GM23248 (cell line): ENCODE data around the gene TRAF6. TPM values are rescaled to one million over a fixed set of nuclear protein-coding genes. Genes with fewer than 3 reads are reported as not detected.
A peak's percentile ranks its signal among the peaks of the same experiment; 100 is the strongest.
"Not testable (repeated sequence)": the region's sequence is repeated elsewhere in the genome, so short reads cannot be mapped to it uniquely, and the experiment has no call there.

Experiments used
- DNase-seq: peaks from one replicate; pipeline ENCODE4 v3.0.0-alpha.2; 2015
- H2AFZ ChIP-seq: fragments of 200-600 bp; sonication (generic); 2 replicates; pipeline ENCODE4 v1.6.1; 2016; ENCODE audit warnings: antibody characterized with exemption
- H3F3A ChIP-seq: fragments of 200-600 bp; sonication (generic); 2 replicates; pipeline ENCODE4 v1.6.1; 2016; ENCODE audit warnings: mild to moderate bottlenecking, antibody characterized with exemption, mixed run types; ENCODE audit not compliant: insufficient read depth
- H3K27ac ChIP-seq: fragments of 200-600 bp; sonication (generic); 2 replicates; pipeline ENCODE4 v1.5.1; 2016; ENCODE audit warnings: mild to moderate bottlenecking
- H3K27me3 ChIP-seq: fragments of 200-600 bp; sonication (generic); replicated peaks from 2 replicates; pipeline ENCODE4 v1.6.1; 2016; ENCODE audit warnings: mild to moderate bottlenecking; ENCODE audit not compliant: insufficient read depth
- H3K36me3 ChIP-seq: fragments of 200-600 bp; sonication (generic); 2 replicates; pipeline ENCODE4 v1.6.1; 2016; ENCODE audit warnings: low read depth, mild to moderate bottlenecking
- H3K4me1 ChIP-seq: fragments of 200-600 bp; sonication (generic); 2 replicates; pipeline ENCODE4 v1.6.1; 2016; ENCODE audit warnings: mild to moderate bottlenecking; ENCODE audit not compliant: insufficient read depth
- H3K4me2 ChIP-seq: fragments of 200-600 bp; sonication (generic); one replicate; pipeline ENCODE4 v1.6.1; 2016; ENCODE audit warnings: mild to moderate bottlenecking; ENCODE audit not compliant: unreplicated experiment
- H3K4me3 ChIP-seq: fragments of 200-600 bp; sonication (generic); 2 replicates; pipeline ENCODE4 v1.5.1; 2016; ENCODE audit warnings: mild to moderate bottlenecking
- H3K79me2 ChIP-seq: fragments of 200-600 bp; sonication (generic); 2 replicates; pipeline ENCODE4 v1.6.1; 2016; ENCODE audit warnings: mild to moderate bottlenecking; ENCODE audit not compliant: insufficient read depth
- H3K9ac ChIP-seq: fragments of 200-600 bp; sonication (generic); 2 replicates; pipeline ENCODE4 v1.6.1; 2016; ENCODE audit warnings: mild to moderate bottlenecking
- H3K9me2 ChIP-seq: fragments of 200-600 bp; sonication (generic); 2 replicates; pipeline ENCODE4 v1.6.1; 2016; ENCODE audit warnings: mixed run types, mild to moderate bottlenecking, moderate library complexity; ENCODE audit not compliant: insufficient read depth
- H3K9me3 ChIP-seq: fragments of 200-600 bp; sonication (generic); one replicate; pipeline ENCODE4 v1.6.1; 2017; ENCODE audit warnings: low read depth
- H4K20me1 ChIP-seq: fragments of 200-600 bp; sonication (generic); 2 replicates; pipeline ENCODE4 v1.6.0; 2016; ENCODE audit not compliant: insufficient read depth
- EZH2 ChIP-seq: fragments of 200-600 bp; sonication (generic); IDR thresholded peaks from 2 replicates; pipeline ENCODE4 v1.6.1; 2018; ENCODE audit warnings: antibody characterized with exemption, mild to moderate bottlenecking; ENCODE audit not compliant: insufficient read depth, poor library complexity, severe bottlenecking
- EZH2phosphoT487 ChIP-seq: fragments of 200-600 bp; sonication (generic); IDR thresholded peaks from 2 replicates; pipeline ENCODE4 v1.6.1; 2018; ENCODE audit warnings: antibody characterized with exemption, moderate library complexity, mild to moderate bottlenecking, low read depth; ENCODE audit not compliant: insufficient read depth
- WGBS, 2 experiments: methylation state at CpG; one replicate each; pipeline ENCODE4 v1.1.6; 2015 to 2017; ENCODE audit warnings: low lambda C conversion rate in 2 of 2, low coverage in 1 of 2; ENCODE audit errors: missing lambda C conversion rate in 2 of 2; 5-methylcytosine and 5-hydroxymethylcytosine counted together
- in situ Hi-C: fragments of 300-500 bp; cut with MboI; formaldehyde crosslinking; loops from 2 replicates; pipeline ENCODE4 v1.15.0; 2020
- polyA plus RNA-seq: library from polyadenylated mRNA; unstranded; fragments of >200 nt; fragmentation: Nextera tagmentation; extraction: Ambion mirVana; gene quantifications from 2 replicates; pipeline ENCODE4 v1.2.1, GENCODE V29; 2016
- total RNA-seq: library from RNA; depleted of rRNA; stranded (reverse); fragments of >200 nt; shearing (Covaris generic); gene quantifications from 2 replicates; pipeline ENCODE4 v1.2.3, GENCODE V29; 2014

The TRAF6 gene
- total and polyA plus RNA-seq, 2 experiments from 2014 or later = 7.2 to 7.9 TPM

DNA sequence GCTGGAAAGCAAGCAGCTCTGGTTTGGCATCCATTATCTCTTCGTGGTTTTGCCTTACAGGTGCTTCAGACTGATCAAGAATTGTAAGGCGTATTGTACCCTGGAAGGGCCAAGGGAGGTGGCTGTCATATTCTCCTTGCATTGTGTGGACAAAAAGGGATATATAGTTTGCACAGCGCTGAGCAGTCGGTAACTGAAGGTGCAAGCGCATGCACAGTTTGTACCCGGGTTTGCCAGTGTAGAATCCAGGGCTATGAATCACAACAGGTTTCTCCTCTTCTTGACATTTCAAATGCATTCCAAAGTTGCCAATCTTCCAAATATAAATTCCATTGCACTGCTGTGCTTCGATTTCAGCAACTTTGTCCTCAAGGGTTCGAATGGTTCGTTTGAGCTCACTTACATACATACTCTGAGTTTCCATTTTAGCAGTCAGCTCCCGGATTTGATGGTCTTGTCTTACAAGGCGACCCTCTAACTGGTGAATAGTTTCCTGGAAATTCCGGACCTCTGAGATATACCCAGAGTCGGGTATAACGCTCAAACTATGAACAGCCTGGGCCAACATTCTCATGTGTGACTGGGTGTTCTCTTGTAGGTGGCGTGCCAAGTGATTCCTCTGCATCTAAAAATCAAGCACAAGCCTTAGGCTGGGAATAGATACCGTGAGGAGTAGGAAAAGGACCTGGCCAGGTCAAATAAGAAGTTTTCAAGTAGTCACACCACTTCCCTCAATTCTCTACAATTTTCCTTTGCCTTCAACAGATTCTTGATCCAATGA, 19.9 kb downstream of the TRAF6 start:
- Histone ChIP-seq H3K79me2 (peaks cover 23% of the 10 kb centered on the region), H3K36me3 (peaks cover 45% of the 10 kb centered on the region), H3F3A (peaks cover 12% of the 10 kb centered on the region), H3K4me3 (no peak overlapping the region), H3K27ac (no peak overlapping the region), H2AFZ (no peak overlapping the region), H4K20me1 (no peaks in the 10 kb centered on the region), H3K27me3 (no peaks in the 10 kb centered on the region), H3K9me3 (no peaks in the 10 kb centered on the region), H3K9ac (no peak overlapping the region), H3K4me1 (peaks cover 10% of the 10 kb centered on the region), H3K9me2 (no peaks in the 10 kb centered on the region), H3K4me2 (no peak overlapping the region)
- TF ChIP-seq EZH2 (no peak), EZH2phosphoT487 (no peak)
- DNase-seq = no peak
- in situ Hi-C loops = loop anchor here (25.0 kb wide), 1 partner anchor 978 kb away; no protein-coding TSS in a partner anchor
- 85 to 88% methylated on average over 16 of the region's 16 CpGs for WGBS, 2 experiments

DNA sequence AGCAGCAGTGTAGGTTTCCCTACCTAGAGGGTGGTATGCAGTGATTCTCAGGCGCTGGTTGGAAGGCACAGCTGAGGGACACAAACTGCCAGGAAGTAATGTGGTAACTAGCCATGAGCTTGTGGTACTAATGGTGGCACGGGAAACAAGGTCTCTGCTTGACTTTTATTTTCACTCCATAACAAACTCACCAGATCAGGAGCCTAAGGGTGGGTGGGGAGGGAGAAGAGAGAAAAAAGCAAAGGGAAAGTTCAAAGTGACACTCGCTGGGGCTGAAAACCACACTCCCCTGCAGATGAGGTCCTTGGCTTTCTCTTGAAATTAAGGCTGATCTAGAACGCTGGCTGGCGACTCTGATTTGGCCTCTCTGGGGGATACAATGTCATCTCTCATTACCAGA, 22.0 kb downstream of the TRAF6 start:
- no peaks in the 10 kb centered on the region for H4K20me1 ChIP-seq
- H3K4me1 ChIP-seq = peaks cover 10% of the 10 kb centered on the region
- no peaks in the 10 kb centered on the region for H3K9me3 ChIP-seq
- H3K27me3 ChIP-seq = no peaks in the 10 kb centered on the region
- peaks cover 51% of the 10 kb centered on the region for H3K36me3 ChIP-seq
- H3K9ac ChIP-seq = no peak overlapping the region
- no peaks in the 10 kb centered on the region for H3K9me2 ChIP-seq
- H3K4me2 ChIP-seq = peak overlapping the region; percentile 16
- no peak for DNase-seq
- no peak overlapping the region for H3K27ac ChIP-seq
- 87 to 89% methylated on average over 4 to 5 of the region's 5 CpGs for WGBS, 2 experiments
- no peak overlapping the region for H3K4me3 ChIP-seq
- peaks cover 23% of the 10 kb centered on the region for H3K79me2 ChIP-seq
- in situ Hi-C loops = loop anchor here (25.0 kb wide), 1 partner anchor 976 kb away; no protein-coding TSS in a partner anchor
- TF ChIP-seq EZH2 = no peak
- no peak for TF ChIP-seq EZH2phosphoT487
- H3F3A ChIP-seq = peaks cover under 1% of the 10 kb centered on the region; the same call in 1 of the 2 replicates
- H2AFZ ChIP-seq = no peak overlapping the region

DNA sequence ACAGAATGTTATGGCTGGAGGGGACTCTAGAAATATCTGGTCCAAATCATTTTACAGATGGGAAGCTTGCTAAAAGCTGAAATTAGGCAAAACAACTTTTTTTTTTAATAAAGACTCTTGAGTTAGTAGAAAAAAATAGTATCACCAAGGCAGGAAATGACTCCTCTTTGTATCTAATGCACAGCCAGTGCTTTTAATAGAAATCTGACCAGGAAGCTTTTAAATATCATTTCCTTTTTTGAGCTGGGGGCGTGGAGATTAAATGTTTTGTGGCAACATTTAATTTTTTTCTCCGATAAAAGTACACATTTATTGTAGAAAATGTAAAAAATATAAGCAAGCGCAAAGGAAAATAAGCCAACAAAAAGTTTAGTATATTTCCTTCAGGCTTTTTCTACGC, 22.5 kb downstream of the TRAF6 start:
- 72 to 75% methylated on average over 4 of the region's 4 CpGs for WGBS, 2 experiments
- H2AFZ ChIP-seq = no peak overlapping the region
- no peak overlapping the region for H3K4me3 ChIP-seq
- peaks cover 51% of the 10 kb centered on the region for H3K36me3 ChIP-seq
- H3K9ac ChIP-seq = no peak overlapping the region
- peak overlapping the region; percentile 16 for H3K4me2 ChIP-seq
- no peaks in the 10 kb centered on the region for H3K9me3 ChIP-seq
- no peaks in the 10 kb centered on the region for H3F3A ChIP-seq
- no peaks in the 10 kb centered on the region for H3K9me2 ChIP-seq
- in situ Hi-C loops = loop anchor here (25.0 kb wide), 1 partner anchor 975 kb away; no protein-coding TSS in a partner anchor
- H3K79me2 ChIP-seq = peaks cover 23% of the 10 kb centered on the region
- no peak for DNase-seq
- TF ChIP-seq EZH2phosphoT487 = no peak
- no peaks in the 10 kb centered on the region for H3K27me3 ChIP-seq
- H4K20me1 ChIP-seq = no peaks in the 10 kb centered on the region
- peaks cover 10% of the 10 kb centered on the region for H3K4me1 ChIP-seq
- no peak overlapping the region for H3K27ac ChIP-seq

DNA sequence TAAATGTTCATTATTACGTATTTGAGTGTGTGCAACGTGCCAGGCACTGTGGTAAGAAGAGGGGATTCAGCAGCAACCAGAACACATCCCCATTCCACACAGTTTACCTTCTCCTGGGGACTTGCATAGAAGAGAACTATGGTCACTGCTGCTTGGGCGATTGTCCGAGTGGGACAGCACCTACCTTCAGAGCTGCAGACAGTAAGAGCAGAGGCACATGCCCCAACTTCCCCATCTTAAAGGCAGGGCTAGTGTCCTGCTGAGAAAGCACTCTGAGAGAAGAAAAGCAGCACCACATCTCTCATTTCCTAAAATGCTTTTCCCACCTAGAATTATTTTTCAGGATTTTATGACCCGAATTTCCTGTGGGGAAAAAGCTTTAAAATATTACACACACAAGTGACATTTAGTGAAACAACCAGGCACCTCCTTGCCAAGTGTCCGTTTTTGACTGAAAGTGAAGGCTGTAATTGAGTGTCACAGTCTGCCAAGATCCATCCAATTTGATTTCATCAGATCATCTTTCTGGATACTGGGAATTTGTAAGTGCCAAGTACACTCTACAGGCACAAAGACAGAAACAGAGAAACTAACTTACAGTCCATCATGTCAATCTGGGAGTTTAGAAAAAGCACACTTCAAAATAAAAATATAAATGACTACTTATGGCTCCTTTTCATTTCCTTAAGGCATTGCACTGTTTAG, 24.6 kb downstream of the TRAF6 start:
- no peaks in the 10 kb centered on the region for H3K9me3 ChIP-seq
- TF ChIP-seq EZH2 (no peak), EZH2phosphoT487 (no peak)
- H3K4me1 ChIP-seq = peaks cover 10% of the 10 kb centered on the region
- H3K9me2 ChIP-seq = no peaks in the 10 kb centered on the region
- H3K27ac ChIP-seq = no peak overlapping the region
- peaks cover 2% of the 10 kb centered on the region; the same call in 1 of the 2 replicates for H3F3A ChIP-seq
- H3K4me2 ChIP-seq = no peak overlapping the region
- no peak overlapping the region for H3K9ac ChIP-seq
- H3K36me3 ChIP-seq = peaks cover 35% of the 10 kb centered on the region
- H3K79me2 ChIP-seq = peaks cover 14% of the 10 kb centered on the region; the same call in 1 of the 2 replicates
- no peak overlapping the region for H2AFZ ChIP-seq
- H3K27me3 ChIP-seq = no peaks in the 10 kb centered on the region
- DNase-seq = no peak
- 67 to 68% methylated on average over 6 of the region's 6 CpGs for WGBS, 2 experiments
- H4K20me1 ChIP-seq = no peaks in the 10 kb centered on the region
- no peak overlapping the region for H3K4me3 ChIP-seq
- in situ Hi-C loops = loop anchor here (25.0 kb wide), 1 partner anchor 973 kb away; no protein-coding TSS in a partner anchor

DNA sequence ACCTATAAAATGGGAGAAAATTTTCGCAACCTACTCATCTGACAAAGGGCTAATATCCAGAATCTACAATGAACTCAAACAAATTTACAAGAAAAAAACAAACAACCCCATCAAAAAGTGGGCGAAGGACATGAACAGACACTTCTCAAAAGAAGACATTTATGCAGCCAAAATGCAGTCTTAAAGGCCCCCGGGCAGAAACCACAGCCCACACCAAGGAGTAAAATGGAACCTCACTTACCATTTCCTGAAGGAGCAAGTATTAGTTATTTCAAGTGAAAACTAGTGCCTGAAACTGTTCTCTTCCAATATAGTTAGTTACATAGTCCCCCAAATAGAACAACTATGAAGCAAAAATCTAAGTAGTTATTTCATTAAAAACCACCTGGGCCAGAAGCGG, 27.0 kb downstream of the TRAF6 start:
- not testable (repeated sequence) for H3K4me2 ChIP-seq, H3K9ac ChIP-seq, H4K20me1 ChIP-seq, H3K4me3 ChIP-seq, H3K9me3 ChIP-seq, H3K27me3 ChIP-seq, H3K79me2 ChIP-seq, H3K27ac ChIP-seq, H3K9me2 ChIP-seq, H2AFZ ChIP-seq, DNase-seq
- Histone ChIP-seq H3F3A (peaks cover 15% of the 10 kb centered on the region; the same call in 1 of the 2 replicates), H3K36me3 (peaks cover 19% of the 10 kb centered on the region), H3K4me1 (peaks cover 12% of the 10 kb centered on the region)
- in situ Hi-C loops = loop anchor here (25.0 kb wide), 1 partner anchor 971 kb away; no protein-coding TSS in a partner anchor
- 90 to 95% methylated on average over 3 of the region's 4 CpGs for WGBS, 2 experiments
